Measurements from ENCODE around the gene TMEM80.

- TF ChIP-seq CTCF (IDR thresholded peaks at IDR 0.05; ENCODE audit: extremely low read depth in 1 of 2, insufficient read depth in 1 of 2, low read depth in 1 of 2, low read length in 2 of 2): no peak
- no peak for TF ChIP-seq EZH2 (IDR thresholded peaks at IDR 0.05; ENCODE audit: borderline replicate concordance, low read depth, low read length, severe bottlenecking)
- no peak for TF ChIP-seq POLR2A (IDR thresholded peaks at IDR 0.05; ENCODE audit: low read depth, low read length)
- TF ChIP-seq, protein P1, sequence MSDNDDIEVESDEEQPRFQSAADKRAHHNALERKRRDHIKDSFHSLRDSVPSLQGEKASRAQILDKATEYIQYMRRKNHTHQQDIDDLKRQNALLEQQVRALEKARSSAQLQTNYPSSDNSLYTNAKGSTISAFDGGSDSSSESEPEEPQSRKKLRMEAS (IDR thresholded peaks at IDR 0.05; ENCODE audit: insufficient read depth, insufficient read length): no peak
- TF ChIP-seq MYC (IDR thresholded peaks at IDR 0.05; ENCODE audit: low read depth, low read length): no peak
These were observed 10.9 kb downstream of the TMEM80 start for GRCh38 chr11:706439-706956.

Measured in endothelial cell of umbilical vein (primary cell).